ENCODE data around the gene RAN. TPM values are rescaled to one million over a fixed set of nuclear protein-coding genes. Genes with fewer than 3 reads are reported as not detected.
A peak's percentile ranks its signal among the peaks of the same experiment; 100 is the strongest.

Gene RAN
- total RNA-seq, 3 donors from 2014 or later = 157 to 186 (median 162) TPM

DNA sequence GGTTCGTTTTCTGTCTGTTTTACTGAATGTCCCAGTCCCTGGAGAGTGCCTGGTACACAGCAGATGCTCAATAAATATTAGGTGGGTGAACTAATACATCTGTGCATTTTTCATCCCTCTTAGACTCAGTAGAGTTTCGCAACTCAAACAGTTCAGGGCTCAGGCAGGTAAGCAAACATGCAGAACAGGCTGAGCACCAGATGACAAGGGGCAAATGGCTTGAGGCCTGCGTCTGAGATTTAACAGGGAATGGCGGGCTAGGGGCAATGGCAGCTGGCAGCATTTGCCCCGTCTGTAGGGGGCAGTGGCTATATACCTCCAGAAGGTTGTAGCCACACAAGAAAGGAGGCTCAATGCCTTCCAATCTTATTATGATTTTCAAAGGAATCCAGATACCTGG lies 8.6 kb upstream of the RAN start:
- Histone ChIP-seq H3K27me3 (no peaks in the 10 kb centered on the region), H3K36me3 (no peaks in the 10 kb centered on the region), H3K4me3 (no peak overlapping the region), H3K27ac (no peak overlapping the region), H3K4me1 (no peaks in the 10 kb centered on the region), H3K9me3 (no peaks in the 10 kb centered on the region)
- intact Hi-C loops (cut with DNase I; ENCODE audit: low total_unique reads) = no loop called here
- DNase-seq (ENCODE audit: low spot score in 2 of 2) = no peak
- TF ChIP-seq POLR2A (IDR thresholded peaks at IDR 0.05) (no peak), POLR2AphosphoS5 (IDR thresholded peaks at IDR 0.05) (no peak)
- TF ChIP-seq, protein P1, sequence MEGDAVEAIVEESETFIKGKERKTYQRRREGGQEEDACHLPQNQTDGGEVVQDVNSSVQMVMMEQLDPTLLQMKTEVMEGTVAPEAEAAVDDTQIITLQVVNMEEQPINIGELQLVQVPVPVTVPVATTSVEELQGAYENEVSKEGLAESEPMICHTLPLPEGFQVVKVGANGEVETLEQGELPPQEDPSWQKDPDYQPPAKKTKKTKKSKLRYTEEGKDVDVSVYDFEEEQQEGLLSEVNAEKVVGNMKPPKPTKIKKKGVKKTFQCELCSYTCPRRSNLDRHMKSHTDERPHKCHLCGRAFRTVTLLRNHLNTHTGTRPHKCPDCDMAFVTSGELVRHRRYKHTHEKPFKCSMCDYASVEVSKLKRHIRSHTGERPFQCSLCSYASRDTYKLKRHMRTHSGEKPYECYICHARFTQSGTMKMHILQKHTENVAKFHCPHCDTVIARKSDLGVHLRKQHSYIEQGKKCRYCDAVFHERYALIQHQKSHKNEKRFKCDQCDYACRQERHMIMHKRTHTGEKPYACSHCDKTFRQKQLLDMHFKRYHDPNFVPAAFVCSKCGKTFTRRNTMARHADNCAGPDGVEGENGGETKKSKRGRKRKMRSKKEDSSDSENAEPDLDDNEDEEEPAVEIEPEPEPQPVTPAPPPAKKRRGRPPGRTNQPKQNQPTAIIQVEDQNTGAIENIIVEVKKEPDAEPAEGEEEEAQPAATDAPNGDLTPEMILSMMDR (IDR thresholded peaks at IDR 0.05) = no peak

DNA sequence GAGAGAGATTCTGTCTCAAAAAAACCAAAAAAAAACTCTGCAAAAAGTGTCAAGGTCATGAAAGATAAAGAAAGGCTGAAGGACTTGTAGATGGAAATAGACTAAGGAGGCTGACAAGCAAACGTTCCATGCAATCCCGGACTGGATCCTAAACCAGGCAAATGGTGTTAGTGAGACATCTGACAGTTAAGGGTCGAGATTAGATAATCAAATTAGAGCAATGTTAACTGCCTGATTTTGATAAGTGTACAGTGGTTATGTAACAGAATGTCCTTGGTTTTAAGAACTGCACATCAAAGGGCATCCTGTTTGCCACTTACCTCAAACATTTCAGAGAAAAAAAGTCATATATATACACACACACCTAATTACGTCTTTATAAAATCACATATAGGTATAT lies 3.5 kb upstream of the RAN start:
- Histone ChIP-seq H3K27ac (no peak overlapping the region), H3K4me1 (peaks cover 0 to 7% of the 10 kb centered on the region in 2 donors), H3K9me3 (no peaks in the 10 kb centered on the region), H3K27me3 (no peaks in the 10 kb centered on the region), H3K4me3 (no peak overlapping the region), H3K36me3 (no peaks in the 10 kb centered on the region)
- no peak for DNase-seq (ENCODE audit: low spot score in 2 of 2)
- TF ChIP-seq POLR2AphosphoS5 (IDR thresholded peaks at IDR 0.05) = no peak
- TF ChIP-seq, protein P1 (IDR thresholded peaks at IDR 0.05) = no peak
- TF ChIP-seq POLR2A (IDR thresholded peaks at IDR 0.05) = no peak
- intact Hi-C loops (cut with DNase I; ENCODE audit: low total_unique reads) = no loop called here

DNA sequence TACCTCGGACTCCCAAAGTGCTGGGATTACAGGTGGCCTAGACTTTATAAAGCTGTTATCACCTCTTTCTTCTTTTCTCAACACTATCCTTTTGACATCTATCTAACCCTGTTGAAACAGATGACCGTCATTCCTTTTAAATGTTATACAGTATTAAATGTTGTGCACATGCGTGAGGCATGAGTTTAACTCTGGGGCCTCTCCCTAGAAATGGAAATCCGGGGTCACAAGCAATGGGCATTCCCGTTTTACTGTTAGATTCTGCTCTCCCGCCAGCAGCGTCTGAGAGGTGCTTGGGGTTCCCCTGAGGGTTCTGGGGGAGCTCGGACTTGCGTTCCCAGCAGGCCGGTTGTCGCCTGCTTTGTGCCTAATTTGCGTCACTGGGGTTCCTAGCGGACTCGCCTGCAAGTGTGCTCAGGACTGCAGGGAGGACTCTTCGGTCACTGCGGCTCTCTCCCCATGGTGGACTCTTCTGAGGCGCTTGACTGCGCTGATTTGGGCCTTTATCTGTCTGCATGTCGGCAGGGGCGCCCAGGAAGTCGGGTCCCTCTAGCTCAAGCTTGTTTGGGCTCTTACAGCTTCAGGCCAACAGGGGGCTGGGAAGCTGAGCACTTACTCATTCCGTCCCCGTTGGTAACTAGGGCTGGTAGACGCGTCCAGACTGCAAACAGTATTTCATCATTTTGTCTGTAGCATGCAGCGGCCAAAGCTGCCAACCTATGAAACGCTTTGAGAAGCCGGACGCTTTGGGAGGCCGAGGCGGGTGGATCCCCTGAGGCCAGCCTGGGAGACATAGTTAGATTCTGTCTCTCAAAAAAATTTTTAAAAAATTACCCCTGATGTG lies 1.2 kb upstream of the RAN start:
- no peaks in the 10 kb centered on the region for H3K27me3 ChIP-seq
- peak overlapping the region; percentile 74 to 91 for H3K27ac ChIP-seq
- peaks cover under 1% of the 10 kb centered on the region for H3K36me3 ChIP-seq
- intact Hi-C loops (cut with DNase I; ENCODE audit: low total_unique reads) = no loop called here
- peak in 1 of 2 donors; percentile 33 for DNase-seq (ENCODE audit: low spot score in 2 of 2)
- H3K4me1 ChIP-seq = peaks cover 0 to 7% of the 10 kb centered on the region in 2 donors
- peak overlapping the region; percentile 44 to 93 (median 92) for H3K4me3 ChIP-seq
- no peaks in the 10 kb centered on the region for H3K9me3 ChIP-seq
- TF ChIP-seq POLR2AphosphoS5 (IDR thresholded peaks at IDR 0.05) = no peak
- TF ChIP-seq, protein P1 (IDR thresholded peaks at IDR 0.05) = peak in 2 of 3 donors; percentile 30 to 47

DNA sequence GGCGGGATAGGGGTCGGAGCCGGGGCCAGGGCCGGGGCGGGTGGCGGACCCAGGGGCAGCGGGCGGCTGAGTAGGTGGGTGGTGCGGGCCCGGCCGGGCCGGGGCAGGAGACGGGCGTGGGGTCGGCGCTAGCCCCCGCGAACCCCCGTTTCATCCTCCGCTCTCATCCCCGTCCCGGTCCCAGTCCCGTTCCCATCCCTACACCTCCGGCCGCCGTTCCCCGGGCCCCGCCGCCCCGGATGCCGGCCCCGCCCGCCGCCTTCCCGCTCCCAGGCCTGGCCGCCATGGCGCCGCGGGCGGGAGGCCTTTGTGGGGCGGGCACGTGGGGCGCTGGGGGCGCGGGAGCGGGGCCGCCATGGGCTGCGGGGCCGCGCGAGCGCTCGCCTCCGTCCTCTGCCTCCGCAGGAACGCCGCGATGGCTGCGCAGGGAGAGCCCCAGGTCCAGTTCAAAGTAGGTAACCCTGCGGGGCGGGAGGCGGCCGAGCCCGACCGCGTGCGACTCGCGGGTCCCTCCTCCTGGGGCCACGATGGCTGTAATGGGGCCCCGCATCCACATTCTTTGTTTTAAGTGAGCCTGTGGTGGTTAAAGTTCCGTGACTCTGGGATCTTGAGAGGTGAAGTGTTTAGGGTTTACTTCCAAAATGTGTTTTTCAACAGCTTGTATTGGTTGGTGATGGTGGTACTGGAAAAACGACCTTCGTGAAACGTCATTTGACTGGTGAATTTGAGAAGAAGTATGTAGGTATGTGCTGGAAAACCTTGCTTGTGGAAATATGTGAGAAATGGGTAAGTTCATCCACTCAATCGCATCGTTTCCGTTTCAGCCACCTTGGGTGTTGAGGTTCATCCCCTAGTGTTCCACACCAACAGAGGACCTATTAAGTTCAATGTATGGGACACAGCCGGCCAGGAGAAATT lies 572 bp downstream of the RAN start:
- H3K27ac ChIP-seq = peak overlapping the region; percentile 91
- H3K27me3 ChIP-seq = no peaks in the 10 kb centered on the region
- H3K36me3 ChIP-seq = peaks cover 6% of the 10 kb centered on the region
- peaks cover 0 to 7% of the 10 kb centered on the region in 2 donors for H3K4me1 ChIP-seq
- intact Hi-C loops (cut with DNase I; ENCODE audit: low total_unique reads) = no loop called here
- H3K4me3 ChIP-seq = peak overlapping the region; percentile 76 to 93 (median 92)
- TF ChIP-seq, protein P1 (IDR thresholded peaks at IDR 0.05) = no peak
- TF ChIP-seq POLR2AphosphoS5 (IDR thresholded peaks at IDR 0.05) (no peak), POLR2A (IDR thresholded peaks at IDR 0.05) (no peak)
- DNase-seq (ENCODE audit: low spot score in 2 of 2) = peak; percentile 22 to 60
- H3K9me3 ChIP-seq = no peaks in the 10 kb centered on the region
